DMS79 (cell line): ENCODE results near the gene FAR2.
A peak's percentile ranks its signal among the peaks of the same experiment; 100 is the strongest.
"Not testable (repeated sequence)": the region's sequence is repeated elsewhere in the genome, so short reads cannot be mapped to it uniquely, and the experiment has no call there.

Experiments
- DNase-seq: peaks from one replicate; lab custom pipeline; 2025; lab: John Stamatoyannopoulos, UW

The FAR2 gene

DNA sequence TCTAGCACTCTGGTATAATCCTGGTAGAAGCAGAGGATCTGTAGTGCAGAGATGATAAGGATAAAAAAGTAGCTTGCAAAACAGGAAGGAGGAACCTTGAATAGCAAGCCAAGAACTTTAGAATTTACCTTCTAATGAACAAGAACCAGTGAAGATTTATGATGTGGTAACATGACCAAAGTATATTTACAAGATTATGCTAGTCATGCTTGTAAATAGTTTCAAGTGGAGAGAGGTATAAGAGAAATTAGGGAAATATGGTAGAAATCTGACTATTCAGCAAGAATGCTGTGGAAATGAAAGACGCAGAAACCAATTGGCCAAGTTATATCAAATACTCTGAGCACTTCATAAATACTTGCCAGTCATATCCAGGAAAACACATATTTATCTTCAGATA, 184.1 kb downstream of the FAR2 start:
- DNase-seq = no peak

DNA sequence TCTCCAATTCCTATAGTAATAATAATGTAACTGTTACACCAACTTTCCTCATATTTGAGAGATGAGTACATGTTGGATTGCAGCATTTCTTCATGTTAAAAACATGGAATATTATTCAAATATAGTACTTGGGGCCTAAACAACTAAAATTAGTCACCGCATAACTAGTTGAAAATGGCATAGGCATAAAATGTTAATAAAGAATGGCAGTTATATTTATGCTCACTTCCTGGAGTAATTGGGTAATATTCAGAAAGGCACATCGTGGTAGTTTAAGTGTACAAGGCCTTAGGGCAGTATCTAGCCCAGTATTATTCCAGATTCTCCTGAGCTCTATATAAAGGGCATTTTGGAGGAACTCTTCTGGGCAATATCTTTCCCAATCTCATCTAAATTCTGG, 185.9 kb downstream of the FAR2 start:
- no peak for DNase-seq

DNA sequence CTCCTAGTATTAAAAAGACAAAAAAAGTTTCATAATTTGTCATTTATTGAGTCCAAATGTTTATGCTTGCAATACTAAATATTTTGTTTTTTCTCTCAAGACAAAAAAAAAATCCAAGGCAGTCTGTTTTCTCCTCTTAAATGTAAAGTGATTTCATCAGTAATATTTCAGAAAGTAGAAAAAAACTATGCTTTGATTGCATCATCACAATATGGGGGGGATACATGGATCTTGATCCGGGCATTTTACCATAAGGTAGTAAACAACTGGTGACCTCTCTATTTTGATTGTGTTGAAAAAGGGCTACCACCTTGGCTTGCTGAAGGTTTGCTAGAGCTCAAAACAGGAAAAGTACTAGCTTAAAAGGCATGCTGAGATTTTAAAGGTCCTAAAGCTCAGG, 188.2 kb downstream of the FAR2 start:
- DNase-seq = no peak

DNA sequence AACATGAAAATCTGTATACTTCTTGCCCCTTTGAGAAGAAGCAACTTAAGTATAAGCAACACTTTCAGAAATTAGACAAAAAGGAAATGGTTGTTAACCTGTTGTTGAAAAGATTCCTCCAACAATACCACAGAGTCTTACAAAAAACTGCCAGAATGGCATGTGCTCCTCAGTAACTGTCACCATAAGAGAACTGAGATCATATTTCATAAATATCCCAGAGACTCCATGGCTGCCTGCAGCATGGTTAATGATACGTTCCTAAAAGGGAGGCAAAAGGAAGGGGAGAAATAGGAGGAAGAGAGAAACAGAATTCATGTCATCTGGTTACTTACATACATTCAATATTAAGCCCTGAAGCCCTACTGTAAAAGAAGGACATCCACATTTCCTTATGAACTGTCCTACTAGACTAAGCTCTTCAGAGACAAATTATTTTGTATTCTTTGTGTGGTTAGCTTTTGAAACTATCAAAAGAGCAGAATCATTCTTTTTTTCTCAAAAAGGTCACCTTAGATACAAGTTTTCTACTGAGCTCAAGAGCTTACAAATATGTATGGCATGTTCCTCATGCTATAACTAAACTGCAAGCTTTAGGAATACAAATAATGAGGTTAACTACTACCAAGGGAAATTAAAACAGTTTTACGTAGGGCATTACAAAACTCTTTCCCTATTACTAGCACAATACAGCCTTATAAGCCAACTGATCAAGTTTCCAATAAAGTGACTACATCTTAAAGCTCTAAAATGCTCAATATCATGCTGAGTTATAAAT, 194.1 kb downstream of the FAR2 start:
- DNase-seq = no peak

DNA sequence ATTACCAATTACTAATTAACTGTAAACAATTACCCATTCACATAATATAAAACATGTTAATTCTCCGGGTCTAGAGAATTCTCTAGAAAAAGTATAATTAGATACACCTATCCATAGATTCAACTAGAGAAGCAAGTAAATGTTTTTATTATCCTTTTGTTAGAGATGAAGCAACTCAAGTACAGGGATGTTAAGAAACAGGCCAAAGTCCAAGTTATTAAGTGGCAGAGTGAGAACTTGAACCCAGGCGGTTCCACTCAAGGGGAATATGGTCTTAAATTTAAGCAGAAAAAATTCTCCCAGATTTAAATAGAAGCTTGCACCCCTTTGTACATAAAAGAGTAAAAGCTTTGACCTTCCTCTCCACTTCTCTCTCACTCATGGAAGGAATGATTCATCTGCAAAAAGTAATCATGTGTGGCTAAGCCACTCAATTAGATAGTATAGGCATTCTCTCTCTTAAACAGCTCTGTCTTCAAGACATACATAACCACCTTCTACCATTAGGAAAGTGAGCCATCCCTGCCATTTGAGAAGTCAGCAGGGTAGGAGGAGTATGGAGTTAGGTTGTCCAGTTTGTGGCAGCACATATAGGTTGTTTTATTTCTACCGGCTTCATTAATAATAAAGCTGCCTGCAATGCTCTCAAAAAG, 197.8 kb downstream of the FAR2 start:
- DNase-seq = no peak

DNA sequence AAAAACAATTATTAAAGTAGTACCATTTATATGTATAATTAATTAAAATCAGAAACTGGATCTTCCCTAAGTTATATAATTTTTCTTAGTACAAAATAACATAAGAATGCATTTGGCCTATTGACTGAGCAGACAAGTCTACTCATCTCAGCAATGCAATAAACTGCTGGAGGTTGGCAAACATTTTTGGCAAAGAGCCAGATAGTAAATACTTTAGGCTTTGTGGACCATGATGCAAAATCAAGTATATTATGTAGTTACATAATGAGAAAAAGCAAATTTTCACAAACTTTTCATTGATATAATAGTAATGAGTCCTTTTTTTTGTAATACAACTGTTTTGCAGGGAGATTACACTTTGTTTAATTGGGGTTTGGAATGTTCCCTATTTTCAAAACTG, 201.0 kb downstream of the FAR2 start:
- peak; percentile 6 for DNase-seq

DNA sequence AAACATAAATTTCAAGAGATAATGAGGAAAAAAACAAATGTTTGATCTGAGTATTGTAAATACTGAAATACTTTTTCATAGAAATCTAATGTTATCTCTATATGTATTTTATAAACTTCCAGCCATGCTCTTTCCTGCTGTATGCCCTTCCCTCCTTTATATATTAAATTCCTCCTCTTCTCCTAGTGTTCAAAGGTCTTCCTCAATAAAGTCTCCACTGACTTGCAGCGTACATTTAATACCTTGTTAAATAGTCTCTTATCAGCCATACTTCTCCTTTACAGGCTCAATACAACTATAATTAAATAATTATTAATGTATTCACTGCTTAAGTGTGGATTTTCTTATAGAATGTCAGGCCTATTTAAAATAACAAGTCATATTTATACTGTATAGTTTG, 205.9 kb downstream of the FAR2 start:
- DNase-seq = no peak

DNA sequence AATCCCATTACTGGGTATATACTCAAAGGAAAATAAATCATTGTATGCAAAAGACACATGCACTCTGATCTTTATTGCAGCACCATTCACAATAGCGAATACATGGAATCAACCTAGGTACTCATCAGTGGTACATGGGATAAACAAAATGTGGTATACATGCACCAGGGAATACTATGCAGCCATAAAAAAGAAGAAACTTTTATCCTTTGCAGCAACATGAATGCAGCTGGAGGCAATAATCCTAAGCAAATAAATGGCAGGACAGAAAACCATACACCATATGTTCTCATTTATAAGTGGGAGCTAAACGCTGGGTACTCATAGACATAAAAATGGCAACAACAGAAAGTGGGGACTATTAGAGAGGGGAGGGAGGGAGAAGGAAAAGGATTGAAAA, 216.0 kb downstream of the FAR2 start:
- no peak for DNase-seq

DNA sequence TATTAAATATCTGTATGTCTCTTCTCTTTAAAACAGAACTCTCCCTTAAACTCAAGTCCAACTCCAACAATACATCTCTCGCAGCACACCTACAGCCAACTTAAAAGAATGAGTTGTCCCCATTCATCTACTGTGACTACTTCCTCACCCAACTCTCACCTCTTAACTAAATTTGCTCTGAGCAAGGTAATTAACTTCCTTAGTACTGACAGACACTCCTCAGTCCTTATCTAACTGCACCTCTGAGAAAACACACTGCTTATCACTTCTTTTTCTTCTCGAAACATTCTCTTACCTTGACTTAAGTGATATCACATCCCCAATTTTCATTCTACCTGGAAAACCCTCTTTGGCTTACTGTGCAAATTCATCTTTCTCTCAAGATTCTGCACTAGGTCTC, 224.9 kb downstream of the FAR2 start:
- no peak for DNase-seq

DNA sequence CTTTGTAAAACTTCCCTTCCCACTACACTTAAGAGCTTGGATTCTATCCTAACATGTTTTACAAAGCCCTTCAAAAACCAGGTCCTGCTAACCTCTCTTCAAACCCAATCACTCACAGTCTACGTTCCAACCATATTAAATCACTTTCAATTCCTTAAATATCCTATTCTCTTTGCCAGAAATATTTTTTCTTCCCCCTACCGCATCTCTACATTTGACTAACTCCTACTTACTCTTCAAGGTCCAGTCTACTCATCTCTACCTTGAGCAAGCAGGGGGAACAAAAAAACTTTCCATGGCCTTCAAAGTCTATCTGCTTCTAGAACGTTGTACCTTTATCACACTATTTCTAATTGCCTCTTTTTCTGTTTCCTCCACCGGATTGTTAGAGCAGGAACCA, 225.8 kb downstream of the FAR2 start:
- DNase-seq = no peak

DNA sequence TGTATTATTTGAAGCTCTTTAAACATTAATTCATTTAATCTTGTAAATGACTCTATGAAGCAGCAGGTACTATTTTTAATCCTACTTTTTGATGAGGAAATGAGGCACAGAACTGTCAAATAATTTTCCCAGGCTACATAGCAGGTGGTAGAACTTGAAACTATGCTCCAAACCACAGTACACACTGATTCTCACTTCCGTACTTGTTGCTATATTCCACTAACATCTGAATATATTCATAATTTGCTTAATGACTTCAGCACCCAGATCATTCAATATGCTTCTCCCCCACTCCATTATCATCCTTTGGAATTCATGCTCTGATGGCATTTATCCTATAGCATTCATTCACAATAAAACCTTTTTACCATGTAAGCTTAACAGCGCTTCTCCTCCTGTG, 227.0 kb downstream of the FAR2 start:
- no peak for DNase-seq

DNA sequence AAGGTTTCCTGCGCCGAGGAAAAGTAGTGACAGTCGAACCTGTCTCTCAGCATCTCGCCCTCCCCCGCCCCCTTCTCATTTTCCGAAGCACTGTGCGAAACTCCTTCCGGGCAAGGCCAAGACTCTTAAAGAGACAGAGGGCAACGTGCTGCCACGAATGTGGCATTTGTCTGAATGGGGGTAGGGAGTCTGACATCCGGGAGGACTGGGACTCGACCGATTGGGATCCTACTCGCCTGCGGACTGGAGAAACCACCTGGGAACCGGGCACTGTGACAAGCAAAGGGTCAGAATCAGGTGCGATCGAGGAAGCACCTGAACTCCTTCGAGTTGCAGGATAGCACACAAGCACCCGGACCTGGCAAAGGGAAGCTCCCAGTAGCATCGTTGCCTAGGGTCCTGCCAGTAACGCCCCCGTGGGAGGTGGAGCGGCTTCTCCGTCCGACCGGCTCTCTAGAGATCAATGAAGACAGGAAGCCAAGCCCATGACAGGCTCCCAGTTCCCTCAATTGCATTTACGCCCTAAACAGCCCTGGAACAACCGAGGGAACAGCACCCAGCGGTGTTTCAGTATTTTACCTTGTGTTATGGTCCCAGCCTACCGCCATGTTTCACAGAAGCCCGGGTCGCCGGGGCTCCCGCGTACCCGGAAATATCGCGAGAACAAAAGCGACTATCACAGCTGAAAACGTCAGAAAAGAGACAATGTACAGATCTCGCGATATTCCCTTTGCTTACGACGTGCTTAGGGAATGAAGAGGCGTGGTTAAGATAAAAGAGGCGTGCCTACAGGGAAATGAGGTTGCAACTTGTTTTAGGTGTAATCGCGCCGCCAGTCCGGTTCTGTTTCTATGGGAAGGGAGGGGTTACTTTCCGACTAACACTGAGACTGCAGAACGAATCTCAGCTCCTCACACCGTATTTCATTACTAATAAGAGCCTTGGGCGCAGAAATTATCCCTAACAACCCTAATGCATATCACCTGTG, 231.8 kb downstream of the FAR2 start, which contains the start of gene ERGIC2:
Gene ERGIC2 (minus strand): TSS at position 637 of the 988 bp plus-strand sequence. CDS start 9,539 bp downstream, outside the sequence.
- peak; percentile 98 for DNase-seq

DNA sequence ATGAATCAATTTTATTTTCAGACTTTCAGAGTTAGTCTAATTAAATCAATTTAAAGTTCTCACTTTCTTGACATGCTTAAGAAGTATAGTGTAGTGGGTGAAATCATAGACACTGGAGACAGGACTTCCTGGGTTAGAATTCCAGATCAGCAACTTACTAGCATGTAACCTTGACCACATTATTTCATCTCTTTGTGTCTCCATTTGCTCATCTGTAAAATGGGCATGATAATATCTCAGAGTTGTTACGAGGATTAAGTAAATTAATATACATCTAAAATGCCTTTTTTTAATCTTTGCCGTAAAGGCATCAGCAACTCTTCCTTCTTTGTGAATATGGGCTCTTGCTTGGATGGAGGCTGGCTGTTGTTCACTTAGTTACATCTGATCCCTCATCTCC, 233.2 kb downstream of the FAR2 start:
- DNase-seq = no peak

DNA sequence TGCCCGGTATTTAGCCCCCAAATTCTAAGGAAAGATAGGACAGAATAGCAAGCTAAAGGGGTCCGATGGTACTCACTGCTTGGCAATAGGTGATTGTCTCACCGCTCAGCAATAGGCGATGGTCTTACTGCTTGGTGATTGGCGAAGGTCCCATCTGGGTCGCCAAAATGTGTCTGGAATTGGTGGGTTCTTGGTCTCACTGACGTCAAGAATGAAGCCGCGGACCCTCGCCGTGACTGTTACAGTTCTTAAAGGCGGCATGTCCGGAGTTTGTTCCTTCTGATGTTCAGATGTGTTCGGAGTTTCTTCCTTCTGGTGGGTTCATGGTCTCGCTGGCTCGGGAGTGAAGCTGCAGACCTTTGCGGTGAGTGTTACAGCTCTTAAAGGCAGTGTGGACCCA, 236.1 kb downstream of the FAR2 start:
- DNase-seq = not testable (repeated sequence)
